Mononuclear cell (primary cell): ENCODE results near the gene PLAAT1. TPM values are rescaled to one million over a fixed set of nuclear protein-coding genes. Genes with fewer than 3 reads are reported as not detected.

ENCODE experiments used
- H3K27me3 ChIP-seq: 2 replicates; pipeline ENCODE4 v1.6.0; 2011; ENCODE audit warnings: low read length, control low read depth; ENCODE audit not compliant: insufficient read depth
- H3K4me1 ChIP-seq: 2 replicates; pipeline ENCODE4 v1.5.1; 2011; ENCODE audit warnings: mild to moderate bottlenecking, low read length, control low read depth; ENCODE audit not compliant: insufficient read depth
- H3K4me3 ChIP-seq: 2 replicates; pipeline ENCODE4 v1.5.1; 2011; ENCODE audit warnings: mild to moderate bottlenecking, low read length, moderate library complexity
- H3K9me3 ChIP-seq: 2 replicates; pipeline ENCODE4 v1.5.1; 2011; ENCODE audit warnings: low read depth, mild to moderate bottlenecking, control low read depth, low read length
- total RNA-seq: library from RNA; depleted of rRNA; stranded (reverse); fragments of >200 nt; gene quantifications from one replicate; pipeline ENCODE4 v1.2.3, GENCODE V29; 2012

The PLAAT1 gene
- 0.52 TPM for total RNA-seq

DNA sequence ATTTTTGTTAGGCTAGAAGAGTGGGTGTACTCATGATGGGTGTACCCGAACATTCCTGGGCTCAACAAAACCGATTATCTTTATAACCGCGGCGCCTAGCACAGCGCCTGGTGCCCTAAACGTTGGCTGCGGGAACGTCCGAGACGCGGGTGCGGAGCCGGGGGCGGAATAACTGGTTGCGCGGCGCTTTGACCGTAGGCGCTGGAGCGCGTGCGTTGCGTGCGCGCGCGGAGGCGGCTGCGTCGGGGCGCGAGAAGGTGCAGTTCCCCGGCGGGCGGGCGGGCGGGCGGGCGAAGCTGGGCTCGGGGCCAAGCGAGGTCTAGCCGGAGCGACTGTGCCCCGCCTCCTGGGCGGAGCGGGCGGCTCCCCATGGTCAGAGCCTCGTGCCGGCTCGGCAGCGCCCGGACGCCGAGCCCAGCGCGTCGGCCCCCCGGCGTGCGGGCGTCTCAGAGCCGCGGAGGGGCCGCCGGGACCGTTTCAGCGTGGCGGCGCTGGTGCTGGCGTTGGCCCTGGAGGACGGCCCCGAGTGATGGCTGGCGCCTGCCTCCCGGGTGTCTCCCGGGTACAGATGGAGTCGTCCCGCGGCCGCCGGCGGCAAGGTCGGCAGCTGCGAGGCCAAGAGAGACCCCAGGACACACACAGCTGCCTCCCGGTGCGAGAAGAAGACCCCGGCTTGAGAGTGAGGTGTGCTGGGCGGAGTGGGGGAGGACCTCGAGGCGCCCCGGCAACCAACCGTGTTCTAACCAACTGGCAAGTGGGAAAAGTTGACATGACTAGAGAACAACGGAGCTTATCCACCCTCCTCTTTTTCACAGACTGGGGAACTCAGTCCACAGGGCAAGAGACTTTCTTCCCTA, at the start of gene PLAAT1:
Gene PLAAT1, plus strand, starts transcription at position 373 of the 857 bp plus-strand sequence. CDS start 14,429 bp downstream, outside the sequence.
- H3K4me1 ChIP-seq: no peaks in the 10 kb centered on the region
- H3K9me3 ChIP-seq: no peaks in the 10 kb centered on the region
- peaks cover 33% of the 10 kb centered on the region for H3K27me3 ChIP-seq
- H3K4me3 ChIP-seq: no peak within 1 kb of the TSS

DNA sequence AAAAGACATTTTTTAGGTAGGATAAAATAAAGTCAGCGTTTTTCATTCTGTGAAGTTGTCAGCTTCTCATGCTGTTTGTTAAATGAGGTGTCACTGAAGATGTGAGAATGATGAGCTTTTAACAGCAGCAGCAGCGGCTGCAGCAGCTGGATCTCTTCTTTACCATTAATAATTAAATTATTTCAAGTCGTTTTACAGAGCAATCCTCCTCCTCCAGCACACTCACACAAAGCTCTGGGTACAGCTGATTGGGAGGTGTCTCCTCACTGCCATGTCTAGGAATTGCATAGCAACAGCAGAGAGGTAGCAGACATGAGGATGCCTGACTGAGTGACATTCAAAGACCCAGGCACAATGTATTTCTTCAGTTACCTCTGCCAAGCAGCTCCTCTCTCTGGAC, 46.7 kb upstream of the PLAAT1 start:
- Histone ChIP-seq H3K9me3 (no peaks in the 10 kb centered on the region), H3K4me3 (no peak overlapping the region), H3K27me3 (no peaks in the 10 kb centered on the region), H3K4me1 (no peaks in the 10 kb centered on the region)

GRCh38 chr3:193196746-193197145, 44.3 kb upstream of the PLAAT1 start:
- H3K9me3 ChIP-seq: no peaks in the 10 kb centered on the region
- no peaks in the 10 kb centered on the region for H3K4me1 ChIP-seq
- H3K4me3 ChIP-seq: no peak overlapping the region
- no peaks in the 10 kb centered on the region for H3K27me3 ChIP-seq

GRCh38 chr3:193207290-193208273, 33.4 kb upstream of the PLAAT1 start:
- H3K4me3 ChIP-seq: no peak overlapping the region
- no peaks in the 10 kb centered on the region for H3K27me3 ChIP-seq
- H3K4me1 ChIP-seq: no peaks in the 10 kb centered on the region
- no peaks in the 10 kb centered on the region for H3K9me3 ChIP-seq

DNA sequence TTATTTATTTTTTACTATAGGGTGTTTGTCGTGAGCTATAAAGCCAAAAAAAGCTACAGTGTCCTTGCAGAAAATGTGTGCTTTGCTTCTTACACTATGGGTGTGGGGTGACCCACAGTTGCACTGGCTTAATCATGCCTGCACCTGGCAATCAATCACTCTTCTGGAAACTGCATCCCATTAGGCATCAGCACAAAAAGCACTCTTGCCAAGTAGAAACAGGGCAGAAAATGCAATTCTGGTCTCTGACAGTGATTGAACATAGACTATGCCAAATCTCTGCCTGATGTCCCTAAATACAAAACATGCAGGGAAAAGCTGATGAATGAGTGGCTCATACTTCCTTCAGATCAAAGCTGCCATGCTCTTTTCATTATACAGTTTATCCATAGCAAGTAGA, 30.4 kb upstream of the PLAAT1 start:
- H3K4me3 ChIP-seq: no peak overlapping the region
- no peaks in the 10 kb centered on the region for H3K4me1 ChIP-seq
- no peaks in the 10 kb centered on the region for H3K27me3 ChIP-seq
- no peaks in the 10 kb centered on the region for H3K9me3 ChIP-seq

GRCh38 chr3:193211173-193211572, 29.8 kb upstream of the PLAAT1 start:
- Histone ChIP-seq H3K27me3 (no peaks in the 10 kb centered on the region), H3K9me3 (no peaks in the 10 kb centered on the region), H3K4me1 (no peaks in the 10 kb centered on the region), H3K4me3 (no peak overlapping the region)

- Histone ChIP-seq H3K4me1 (no peaks in the 10 kb centered on the region), H3K4me3 (no peak overlapping the region), H3K9me3 (no peaks in the 10 kb centered on the region), H3K27me3 (no peaks in the 10 kb centered on the region)
These were observed 29.0 kb upstream of the PLAAT1 start for GRCh38 chr3:193211984-193212383.

GRCh38 chr3:193212844-193213243, 28.2 kb upstream of the PLAAT1 start:
- Histone ChIP-seq H3K27me3 (no peaks in the 10 kb centered on the region), H3K4me1 (no peaks in the 10 kb centered on the region), H3K4me3 (no peak overlapping the region), H3K9me3 (no peaks in the 10 kb centered on the region)

DNA sequence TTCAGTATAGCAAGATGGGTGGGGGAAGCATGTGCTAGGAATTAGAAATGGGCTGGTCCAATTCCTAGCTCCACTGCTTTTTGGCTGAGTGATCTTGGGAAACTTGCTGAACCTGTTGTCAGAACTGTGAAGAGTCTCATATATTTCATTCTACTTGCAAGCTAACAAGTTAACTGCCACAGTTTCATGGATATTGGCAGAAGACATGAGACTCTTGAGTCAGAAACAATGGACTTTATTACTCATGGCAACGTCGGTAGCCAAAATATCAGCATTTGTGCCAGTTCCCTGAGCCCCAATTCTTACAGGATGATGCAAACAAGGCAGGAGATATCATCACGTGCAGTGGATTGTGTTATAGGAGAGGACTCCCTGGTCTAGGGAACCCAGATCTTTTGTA, 26.6 kb upstream of the PLAAT1 start:
- H3K4me3 ChIP-seq: no peak overlapping the region

DNA sequence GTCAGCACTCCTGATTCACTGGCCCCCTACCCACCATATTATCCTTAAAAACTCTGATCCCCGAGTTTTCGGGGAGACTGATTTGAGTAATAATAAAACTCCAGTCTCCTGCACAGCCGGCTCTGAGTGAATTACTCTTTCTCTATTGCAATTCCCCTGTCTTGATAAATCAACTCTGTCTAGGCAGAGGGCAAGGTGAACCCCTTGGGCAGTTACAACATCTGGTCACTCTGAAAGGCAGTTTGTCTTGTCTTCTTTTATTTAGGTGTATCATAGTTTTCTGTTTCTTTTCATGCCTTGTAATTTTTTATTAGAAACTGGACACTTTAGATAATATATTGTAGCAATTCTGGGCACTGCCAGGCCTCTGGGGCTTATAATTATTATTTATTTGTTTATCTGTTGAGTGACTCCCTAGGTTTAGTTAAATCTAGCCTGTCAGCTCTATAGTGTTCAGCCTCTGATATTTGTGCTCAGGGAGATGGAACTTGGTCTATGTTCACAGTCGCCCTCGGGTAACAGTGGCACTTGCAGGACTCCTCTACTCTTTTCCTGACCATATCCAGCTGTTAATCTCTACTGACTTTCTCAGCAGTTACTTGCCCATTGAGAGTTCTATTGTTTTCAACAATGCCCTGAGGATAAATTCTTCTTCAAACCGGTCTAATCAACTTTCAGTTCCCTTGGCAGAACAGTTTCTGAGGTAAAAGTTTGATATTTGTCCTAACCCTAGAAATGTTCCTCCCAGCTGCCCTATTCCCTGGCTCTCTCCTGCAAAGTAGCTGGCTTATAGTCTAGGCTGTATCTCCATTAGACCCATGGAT, 15.5 kb upstream of the PLAAT1 start:
- Histone ChIP-seq H3K4me3 (no peak overlapping the region), H3K4me1 (no peaks in the 10 kb centered on the region), H3K9me3 (no peaks in the 10 kb centered on the region), H3K27me3 (peaks cover 3% of the 10 kb centered on the region)

More for the DNA sequence above, 26.6 kb upstream of the PLAAT1 start:
- no peaks in the 10 kb centered on the region for H3K4me1 ChIP-seq
- no peaks in the 10 kb centered on the region for H3K9me3 ChIP-seq
- H3K27me3 ChIP-seq: no peaks in the 10 kb centered on the region

GRCh38 chr3:193228206-193228605, 12.8 kb upstream of the PLAAT1 start:
- Histone ChIP-seq H3K4me1 (no peaks in the 10 kb centered on the region), H3K27me3 (no peaks in the 10 kb centered on the region), H3K4me3 (no peak overlapping the region), H3K9me3 (no peaks in the 10 kb centered on the region)

DNA sequence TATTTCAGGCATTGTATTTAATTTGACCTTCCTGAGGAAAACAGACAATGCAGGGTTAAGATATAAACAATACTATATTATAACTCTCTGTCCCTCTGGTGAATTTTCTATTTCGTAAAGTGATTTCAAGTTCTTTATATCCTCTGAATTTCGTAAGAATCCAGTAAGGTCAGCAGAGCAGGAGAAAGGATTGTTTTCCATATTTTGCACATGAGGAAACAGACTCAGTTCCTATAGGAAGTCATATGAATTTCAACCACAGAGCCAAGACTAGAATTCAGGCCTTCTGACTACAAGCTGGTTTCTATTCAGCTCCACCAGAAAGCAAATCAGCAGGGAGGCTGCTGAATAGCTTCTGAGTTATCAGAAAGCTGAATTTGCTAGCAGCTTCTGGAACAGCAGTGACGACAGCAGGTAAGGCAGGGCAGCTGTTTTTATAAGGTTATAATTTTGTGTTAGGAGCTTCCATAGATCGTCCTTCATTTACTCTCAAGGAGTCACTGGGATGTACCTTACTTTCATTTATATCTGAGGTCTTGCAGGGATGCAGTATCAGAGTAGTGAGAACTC, 11.1 kb upstream of the PLAAT1 start:
- Histone ChIP-seq H3K9me3 (no peaks in the 10 kb centered on the region), H3K4me1 (no peaks in the 10 kb centered on the region), H3K4me3 (no peak overlapping the region), H3K27me3 (no peaks in the 10 kb centered on the region)

DNA sequence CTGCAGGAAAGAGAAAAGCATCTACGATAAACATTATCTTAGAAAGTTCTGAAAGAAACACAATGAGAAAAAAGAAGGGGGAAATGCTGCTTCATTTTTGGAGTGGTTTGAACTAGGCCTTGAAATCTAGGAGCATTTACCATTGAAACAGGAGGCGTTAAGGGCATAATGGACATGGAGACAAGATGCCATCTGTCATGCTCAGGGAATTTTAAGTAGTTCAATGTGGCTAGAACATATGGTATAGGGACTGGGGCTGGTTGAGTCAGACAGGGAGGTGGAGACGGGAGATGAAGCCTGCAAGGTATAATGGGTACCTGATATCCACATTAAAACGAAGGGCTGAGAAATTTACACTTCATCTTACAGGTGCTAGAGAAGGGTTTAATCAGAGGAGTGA, 10.4 kb upstream of the PLAAT1 start:
- H3K4me3 ChIP-seq: no peak overlapping the region
- no peaks in the 10 kb centered on the region for H3K4me1 ChIP-seq
- H3K9me3 ChIP-seq: no peaks in the 10 kb centered on the region
- no peaks in the 10 kb centered on the region for H3K27me3 ChIP-seq

- Histone ChIP-seq H3K27me3 (no peaks in the 10 kb centered on the region), H3K9me3 (no peaks in the 10 kb centered on the region), H3K4me3 (no peak overlapping the region), H3K4me1 (no peaks in the 10 kb centered on the region)
These were observed 9.8 kb upstream of the PLAAT1 start for GRCh38 chr3:193231201-193231600.
